K562 (cell line): Measurements from ENCODE around the gene TMEM106B. TPM values are rescaled to one million over a fixed set of nuclear protein-coding genes. Genes with fewer than 3 reads are reported as not detected.

ENCODE experiments used
- ASH1L ChIP-seq: fragments of 450-650 bp; IDR thresholded peaks from 2 replicates; pipeline ENCODE4 v1.6.1; 2018; ENCODE audit warnings: borderline replicate concordance, mild to moderate bottlenecking, low read depth; ENCODE audit not compliant: partially characterized antibody
- CBFA2T3 ChIP-seq: fragments of 450-650 bp; IDR thresholded peaks from 2 replicates; pipeline ENCODE4 v1.6.1; 2017
- CREM ChIP-seq: IDR thresholded peaks from 2 replicates; pipeline ENCODE4 v1.6.1; 2014; ENCODE audit warnings: antibody characterized with exemption, low read depth
- DPF2 ChIP-seq: fragments of 450-650 bp; IDR thresholded peaks from 2 replicates; pipeline ENCODE4 v1.6.1; 2016
- E2F3 ChIP-seq: fragments of 250-450 bp; sonication (Bioruptor Pico); IDR thresholded peaks from 2 replicates; pipeline ENCODE4 v1.4.0; 2020; ENCODE audit warnings: mild to moderate bottlenecking
- ELF4 ChIP-seq: fragments of 450-650 bp; formaldehyde crosslinking; IDR thresholded peaks from 2 replicates; pipeline ENCODE4 v1.4.0; 2022; ENCODE audit warnings: missing genetic modification characterization
- EP300 ChIP-seq: IDR thresholded peaks from 2 replicates; pipeline ENCODE4 v1.6.1; 2012; ENCODE audit warnings: low read length, improper control_type of control experiment
- HNRNPH1 ChIP-seq: fragments of 200-400 bp; formaldehyde crosslinking; optimal IDR thresholded peaks from 2 replicates; pipeline ENCODE3; 2017; ENCODE audit warnings: low read depth, mild to moderate bottlenecking, low read length, moderate library complexity
- MAZ ChIP-seq, 2 experiments: fragments of 450-650 bp in 1 of 2; sonication (generic) in 1 of 2; formaldehyde crosslinking; IDR thresholded peaks in 1 of 2; conservative IDR thresholded peaks in 1 of 2; 2 replicates each; pipeline versions ENCODE4 v1.4.0 to v1.5.0; 2020; ENCODE audit warnings: mild to moderate bottlenecking in 1 of 2, missing genetic modification reagents in 1 of 2
- MCM5 ChIP-seq: fragments of 450-650 bp; IDR thresholded peaks from 2 replicates; pipeline ENCODE4 v1.6.1; 2016; ENCODE audit warnings: low read depth
- NR4A1 ChIP-seq, 2 experiments: fragments of 250-450 bp in 1 of 2; fragments of 450-650 bp in 1 of 2; sonication (Bioruptor Pico) in 1 of 2; IDR thresholded peaks; 2 replicates each; pipeline versions ENCODE4 v1.4.0 to v1.6.1; 2016 to 2020; ENCODE audit warnings: mild to moderate bottlenecking in 2 of 2, missing compliant biosample characterization in 1 of 2, missing genetic modification characterization in 1 of 2, moderate library complexity in 1 of 2
- PHB ChIP-seq: fragments of 250-450 bp; sonication (Bioruptor Pico); IDR thresholded peaks from 2 replicates; pipeline ENCODE4 v1.5.0; 2021
- SRSF1 ChIP-seq: fragments of 200-400 bp; formaldehyde crosslinking; IDR thresholded peaks from 2 replicates; pipeline ENCODE4 v1.6.1; 2017; ENCODE audit warnings: mild to moderate bottlenecking, low read depth, low read length, moderate library complexity
- STAT5B ChIP-seq: fragments of 250-450 bp; sonication (Bioruptor Pico); IDR thresholded peaks from 2 replicates; pipeline ENCODE4 v1.8.0; 2021; ENCODE audit warnings: mild to moderate bottlenecking, inconsistent platforms
- TAF1 ChIP-seq: IDR thresholded peaks from 2 replicates; pipeline ENCODE4 v1.6.1; 2011; ENCODE audit warnings: mild to moderate bottlenecking, low read length, moderate library complexity; ENCODE audit not compliant: insufficient read depth, control insufficient read depth, severe bottlenecking; ENCODE audit errors: extremely low read depth
- U2AF1 ChIP-seq: fragments of 200-400 bp; formaldehyde crosslinking; optimal IDR thresholded peaks from 2 replicates; pipeline ENCODE3; 2017; ENCODE audit warnings: mild to moderate bottlenecking, low read depth, low read length, moderate library complexity
- WHSC1 ChIP-seq: IDR thresholded peaks from one replicate; pipeline ENCODE4 v1.6.1; 2012; ENCODE audit warnings: low read length, control low read depth, inconsistent platforms
- ZNF354B ChIP-seq: fragments of 250-450 bp; sonication (Bioruptor Pico); IDR thresholded peaks from 2 replicates; pipeline ENCODE4 v1.4.0; 2020
- polyA plus RNA-seq, 8 experiments: library from polyadenylated mRNA; depleted of rRNA in 4 of 8; stranded (reverse) in 5 of 8; unstranded in 3 of 8; fragments of >200 nt; fragmentation: Nextera tagmentation in 2 of 8; fragmentation: Illumina TruSeq in 1 of 8; extraction: Ambion mirVana in 2 of 8; extraction: Trizol in 1 of 8; gene quantifications; 2 replicates each; pipeline versions ENCODE4 v1.2.1 to v1.2.3, GENCODE V29; 2011 to 2014; ENCODE audit warnings: inconsistent platforms in 1 of 8, missing spikeins in 1 of 8
- total RNA-seq, 7 experiments: library from RNA; depleted of rRNA in 6 of 7; stranded (reverse); fragments of >200 nt in 6 of 7; fragmentation: Illumina TruSeq in 2 of 7; extraction: Trizol in 2 of 7; gene quantifications; 2 replicates each; pipeline versions ENCODE4 v1.2.1 to v1.2.3, GENCODE V29; 2011 to 2021; ENCODE audit warnings: low replicate concordance in 1 of 7
- TF ChIP-seq, protein P1 (sequence below): sonication (generic); formaldehyde crosslinking; IDR thresholded peaks from 2 replicates; pipeline ENCODE4 v1.8.0; 2022; ENCODE audit warnings: mild to moderate bottlenecking, low read depth, missing genetic modification reagents
- TF ChIP-seq, protein P2 (sequence below), 2 experiments: IDR thresholded peaks in 1 of 2; conservative IDR thresholded peaks in 1 of 2; 2 replicates each; pipeline ENCODE4 v1.6.1; 2016; ENCODE audit warnings: low read depth in 2 of 2, mild to moderate bottlenecking in 1 of 2, missing compliant biosample characterization in 1 of 2, missing genetic modification characterization in 1 of 2, moderate library complexity in 1 of 2
- TF ChIP-seq, protein P3 (sequence below), 2 experiments: fragments of 450-650 bp; IDR thresholded peaks; 2 replicates each; pipeline ENCODE4 v1.6.1; 2016
- TF ChIP-seq, protein P4 (sequence below): fragments of 250-450 bp; sonication (Bioruptor Pico); IDR thresholded peaks from 2 replicates; pipeline ENCODE4 v1.5.1; 2021; ENCODE audit warnings: mild to moderate bottlenecking

The TMEM106B gene
- total and polyA plus RNA-seq, 9 of the 15 experiments (the other 6 are each of a cell fraction or from before 2014, with no cell fraction given) = 8.6 to 30.4 (median 18.7) TPM

DNA sequence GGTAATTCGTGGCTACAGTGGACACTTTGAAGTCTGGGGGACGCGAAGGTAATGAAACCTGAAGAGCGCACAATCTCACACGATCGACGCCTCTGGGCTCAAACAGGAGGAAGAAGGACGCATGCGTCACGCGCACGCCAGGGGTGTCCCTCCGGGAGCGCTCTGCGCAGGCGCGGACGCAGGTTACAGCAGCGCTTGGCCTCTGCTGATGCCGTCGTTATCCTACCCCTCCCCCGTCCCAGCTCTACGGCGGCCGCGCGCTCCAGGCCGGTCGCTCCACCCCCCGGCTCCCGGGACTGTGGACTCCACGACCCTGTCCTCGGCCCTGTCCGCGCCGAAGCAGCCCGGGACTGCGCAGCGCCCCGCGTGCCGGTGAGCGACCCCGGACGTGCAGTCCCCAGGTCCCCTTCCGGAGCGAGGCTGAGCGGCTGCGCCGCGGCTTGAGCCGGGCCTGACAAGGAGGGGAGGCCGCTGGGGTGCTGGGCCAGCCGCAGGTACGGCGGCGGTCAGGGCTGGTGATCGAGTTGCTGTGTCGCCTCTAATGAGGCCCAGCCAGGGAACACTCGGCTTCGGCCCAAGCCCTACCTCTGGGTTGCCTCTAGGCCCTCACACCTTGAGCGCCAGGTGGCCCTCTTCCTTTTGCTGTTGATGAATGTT lies at the start of gene TMEM106B (continued):
- no peak for TF ChIP-seq ZNF354B (CRISPR knock-in tag)
- peak; percentile 49; the same call in 1 of the 2 replicates for TF ChIP-seq E2F3 (CRISPR knock-in tag)
- no peak for TF ChIP-seq DPF2
- TF ChIP-seq CBFA2T3 = peak; percentile 6; the same call in 1 of the 2 replicates
- no peak for TF ChIP-seq ELF4 (CRISPR knock-in tag)
- TF ChIP-seq ASH1L = peak; percentile 48
- TF ChIP-seq, protein P1, sequence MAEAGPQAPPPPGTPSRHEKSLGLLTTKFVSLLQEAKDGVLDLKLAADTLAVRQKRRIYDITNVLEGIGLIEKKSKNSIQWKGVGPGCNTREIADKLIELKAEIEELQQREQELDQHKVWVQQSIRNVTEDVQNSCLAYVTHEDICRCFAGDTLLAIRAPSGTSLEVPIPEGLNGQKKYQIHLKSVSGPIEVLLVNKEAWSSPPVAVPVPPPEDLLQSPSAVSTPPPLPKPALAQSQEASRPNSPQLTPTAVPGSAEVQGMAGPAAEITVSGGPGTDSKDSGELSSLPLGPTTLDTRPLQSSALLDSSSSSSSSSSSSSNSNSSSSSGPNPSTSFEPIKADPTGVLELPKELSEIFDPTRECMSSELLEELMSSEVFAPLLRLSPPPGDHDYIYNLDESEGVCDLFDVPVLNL (CRISPR knock-in tag) = peak; percentile 16; the same call in 1 of the 2 replicates
- TF ChIP-seq, protein P2, sequence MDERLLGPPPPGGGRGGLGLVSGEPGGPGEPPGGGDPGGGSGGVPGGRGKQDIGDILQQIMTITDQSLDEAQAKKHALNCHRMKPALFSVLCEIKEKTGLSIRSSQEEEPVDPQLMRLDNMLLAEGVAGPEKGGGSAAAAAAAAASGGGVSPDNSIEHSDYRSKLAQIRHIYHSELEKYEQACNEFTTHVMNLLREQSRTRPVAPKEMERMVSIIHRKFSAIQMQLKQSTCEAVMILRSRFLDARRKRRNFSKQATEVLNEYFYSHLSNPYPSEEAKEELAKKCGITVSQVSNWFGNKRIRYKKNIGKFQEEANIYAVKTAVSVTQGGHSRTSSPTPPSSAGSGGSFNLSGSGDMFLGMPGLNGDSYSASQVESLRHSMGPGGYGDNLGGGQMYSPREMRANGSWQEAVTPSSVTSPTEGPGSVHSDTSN (CRISPR knock-in tag; IDR thresholded peaks at IDR 0.05; ENCODE audit: low read depth) = no peak
- TF ChIP-seq, protein P2 (tag; conservative IDR thresholded peaks at IDR 0.05; ENCODE audit: low read depth) = no peak
- TF ChIP-seq MCM5 = no peak
- no peak for TF ChIP-seq EP300
- TF ChIP-seq MAZ (CRISPR knock-in tag; conservative IDR thresholded peaks at IDR 0.05 in 1 of 2, IDR thresholded peaks at IDR 0.05 in 1 of 2) = peak; percentile 66 to 89
- TF ChIP-seq NR4A1 (CRISPR knock-in tag; IDR thresholded peaks at IDR 0.05) = 0 out of 2 replicates have a peak, but pooled peaks have one; percentile 57
- TF ChIP-seq NR4A1 (tag; IDR thresholded peaks at IDR 0.05) = no peak
- TF ChIP-seq, protein P3, sequence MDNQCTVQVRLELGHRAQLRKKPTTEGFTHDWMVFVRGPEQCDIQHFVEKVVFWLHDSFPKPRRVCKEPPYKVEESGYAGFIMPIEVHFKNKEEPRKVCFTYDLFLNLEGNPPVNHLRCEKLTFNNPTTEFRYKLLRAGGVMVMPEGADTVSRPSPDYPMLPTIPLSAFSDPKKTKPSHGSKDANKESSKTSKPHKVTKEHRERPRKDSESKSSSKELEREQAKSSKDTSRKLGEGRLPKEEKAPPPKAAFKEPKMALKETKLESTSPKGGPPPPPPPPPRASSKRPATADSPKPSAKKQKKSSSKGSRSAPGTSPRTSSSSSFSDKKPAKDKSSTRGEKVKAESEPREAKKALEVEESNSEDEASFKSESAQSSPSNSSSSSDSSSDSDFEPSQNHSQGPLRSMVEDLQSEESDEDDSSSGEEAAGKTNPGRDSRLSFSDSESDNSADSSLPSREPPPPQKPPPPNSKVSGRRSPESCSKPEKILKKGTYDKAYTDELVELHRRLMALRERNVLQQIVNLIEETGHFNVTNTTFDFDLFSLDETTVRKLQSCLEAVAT (IDR thresholded peaks at IDR 0.05) = peak in 1 of 2 experiments; percentile 95; a peak in 2 of 4 replicates
- TF ChIP-seq TAF1 = peak; percentile 67
- peak; percentile 38 for TF ChIP-seq U2AF1
- no peak for TF ChIP-seq STAT5B (CRISPR knock-in tag)
- no peak for TF ChIP-seq PHB (CRISPR knock-in tag)
- TF ChIP-seq, protein P4, sequence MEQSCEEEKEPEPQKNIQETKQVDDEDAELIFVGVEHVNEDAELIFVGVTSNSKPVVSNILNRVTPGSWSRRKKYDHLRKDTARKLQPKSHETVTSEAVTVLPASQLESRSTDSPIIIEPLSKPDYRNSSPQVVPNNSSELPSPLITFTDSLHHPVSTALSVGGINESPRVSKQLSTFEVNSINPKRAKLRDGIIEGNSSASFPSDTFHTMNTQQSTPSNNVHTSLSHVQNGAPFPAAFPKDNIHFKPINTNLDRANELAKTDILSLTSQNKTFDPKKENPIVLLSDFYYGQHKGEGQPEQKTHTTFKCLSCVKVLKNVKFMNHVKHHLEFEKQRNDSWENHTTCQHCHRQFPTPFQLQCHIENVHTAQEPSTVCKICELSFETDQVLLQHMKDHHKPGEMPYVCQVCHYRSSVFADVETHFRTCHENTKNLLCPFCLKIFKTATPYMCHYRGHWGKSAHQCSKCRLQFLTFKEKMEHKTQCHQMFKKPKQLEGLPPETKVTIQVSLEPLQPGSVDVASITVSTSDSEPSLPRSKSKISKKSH = no peak
- TF ChIP-seq WHSC1 = no peak
- no peak for TF ChIP-seq HNRNPH1
- TF ChIP-seq SRSF1 = no peak
- peak; percentile 98 for TF ChIP-seq CREM
